A673 (cell line): Measurements from ENCODE around the gene PARP11. TPM values are rescaled to one million over a fixed set of nuclear protein-coding genes. Genes with fewer than 3 reads are reported as not detected.

Experiments
- BruUV-seq: library from RNA; stranded (reverse); fragments of 400-500 nt; replicated peaks from 2 replicates; lab custom pipeline; 2021; lab: Mats Ljungman, UMichigan
- CTCF ChIA-PET: fragments of 300-600 bp; sonication (Branson Sonifier 250); formaldehyde crosslinking; loops from one replicate; lab custom pipeline; 2022; ENCODE audit warnings: antibody characterized with exemption; lab: Charles Lee
- POLR2A ChIA-PET: fragments of 300-600 bp; sonication (Branson Sonifier 250); formaldehyde crosslinking; loops from one replicate; lab custom pipeline; 2022; ENCODE audit warnings: antibody characterized with exemption; ENCODE audit not compliant: low non-redundant PET; lab: Charles Lee
- DNase-seq: peaks from one replicate; pipeline ENCODE4 v3.0.0-alpha.2; 2015; ENCODE audit warnings: low spot score
- H3K27ac ChIP-seq: fragments of 200-600 bp; sonication (generic); 2 replicates; pipeline ENCODE4 v1.5.1; 2016; ENCODE audit warnings: mixed run types, low read depth, mild to moderate bottlenecking, mixed read lengths, antibody characterized with exemption, low read length; ENCODE audit not compliant: poor library complexity, severe bottlenecking
- H3K27me3 ChIP-seq: fragments of 200-600 bp; sonication (generic); replicated peaks from 2 replicates; pipeline ENCODE4 v1.6.1; 2017; ENCODE audit warnings: mixed run types, low read depth, mild to moderate bottlenecking, mixed read lengths, antibody characterized with exemption, low read length; ENCODE audit not compliant: insufficient read depth, poor library complexity
- H3K36me3 ChIP-seq: fragments of 200-600 bp; sonication (generic); 2 replicates; pipeline ENCODE4 v1.6.1; 2016; ENCODE audit warnings: mixed run types, mild to moderate bottlenecking, mixed read lengths, antibody characterized with exemption, low read length; ENCODE audit not compliant: insufficient read depth, poor library complexity, severe bottlenecking
- H3K4me1 ChIP-seq: fragments of 200-600 bp; sonication (generic); 2 replicates; pipeline ENCODE4 v1.6.1; 2017; ENCODE audit warnings: mixed run types, mild to moderate bottlenecking, mixed read lengths, antibody characterized with exemption, low read length; ENCODE audit not compliant: insufficient read depth, poor library complexity, severe bottlenecking
- H3K4me3 ChIP-seq: fragments of 200-600 bp; sonication (generic); 2 replicates; pipeline ENCODE4 v1.5.1; 2016; ENCODE audit warnings: low read depth, mixed run types, mild to moderate bottlenecking, mixed read lengths, low read length; ENCODE audit not compliant: poor library complexity, severe bottlenecking
- H3K9me3 ChIP-seq: fragments of 200-600 bp; sonication (generic); 2 replicates; pipeline ENCODE4 v1.6.1; 2016; ENCODE audit warnings: mixed run types, low read depth, mild to moderate bottlenecking, mixed read lengths, antibody characterized with exemption, low read length; ENCODE audit not compliant: poor library complexity, severe bottlenecking
- EZH2 ChIP-seq: fragments of 200-600 bp; sonication (generic); IDR thresholded peaks from 2 replicates; pipeline ENCODE4 v1.6.1; 2017; ENCODE audit warnings: borderline replicate concordance, low read depth, mild to moderate bottlenecking, mixed read lengths, antibody characterized with exemption, low read length; ENCODE audit not compliant: poor library complexity, severe bottlenecking
- intact Hi-C: fragments of 100-400 bp; cut with micrococcal nuclease; formaldehyde crosslinking; loops from one replicate; pipeline ENCODE4 v1.10.0; 2022; ENCODE audit not compliant: unreplicated experiment
- total RNA-seq: library from RNA; stranded (reverse); gene quantifications from 2 replicates; pipeline ENCODE4 v1.2.3, GENCODE V29; 2021
- TF ChIP-seq, protein P1 (sequence below): fragments of 300-800, 200-600 bp; sonication (generic); conservative IDR thresholded peaks from 2 replicates; pipeline ENCODE4 v1.5.1; 2017; ENCODE audit warnings: low read depth, mild to moderate bottlenecking, antibody characterized with exemption, low read length, moderate library complexity, mixed read lengths

The PARP11 gene
- total RNA-seq, 1 experiment from 2014 or later = 7.7 TPM

DNA sequence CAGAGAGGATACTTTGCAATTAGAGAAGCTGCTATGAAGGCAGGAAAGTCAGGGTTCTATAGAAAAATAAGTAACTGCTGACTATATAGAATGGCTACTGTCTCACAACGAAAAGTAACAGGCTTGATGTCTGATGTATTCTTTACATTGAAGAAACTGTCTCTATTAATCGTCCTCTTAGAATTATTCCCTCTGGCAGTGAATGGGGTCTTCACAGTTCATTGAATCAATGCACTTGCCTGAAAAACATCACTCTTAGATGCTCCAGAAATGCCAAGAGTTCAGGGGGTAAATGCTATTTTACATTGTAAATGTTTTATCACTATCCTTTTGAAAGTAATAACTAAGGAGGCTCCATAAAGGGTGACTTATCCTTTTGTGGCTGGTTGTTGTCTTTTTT, 82.6 kb downstream of the PARP11 start:
- Histone ChIP-seq H3K27ac (no peak overlapping the region), H3K4me1 (no peaks in the 10 kb centered on the region), H3K4me3 (no peak overlapping the region), H3K9me3 (no peaks in the 10 kb centered on the region), H3K36me3 (no peaks in the 10 kb centered on the region), H3K27me3 (no peaks in the 10 kb centered on the region)
- intact Hi-C loops = no loop called here
- ChIA-PET POLR2A (no interaction called here), CTCF (no interaction called here)
- TF ChIP-seq, protein P1, sequence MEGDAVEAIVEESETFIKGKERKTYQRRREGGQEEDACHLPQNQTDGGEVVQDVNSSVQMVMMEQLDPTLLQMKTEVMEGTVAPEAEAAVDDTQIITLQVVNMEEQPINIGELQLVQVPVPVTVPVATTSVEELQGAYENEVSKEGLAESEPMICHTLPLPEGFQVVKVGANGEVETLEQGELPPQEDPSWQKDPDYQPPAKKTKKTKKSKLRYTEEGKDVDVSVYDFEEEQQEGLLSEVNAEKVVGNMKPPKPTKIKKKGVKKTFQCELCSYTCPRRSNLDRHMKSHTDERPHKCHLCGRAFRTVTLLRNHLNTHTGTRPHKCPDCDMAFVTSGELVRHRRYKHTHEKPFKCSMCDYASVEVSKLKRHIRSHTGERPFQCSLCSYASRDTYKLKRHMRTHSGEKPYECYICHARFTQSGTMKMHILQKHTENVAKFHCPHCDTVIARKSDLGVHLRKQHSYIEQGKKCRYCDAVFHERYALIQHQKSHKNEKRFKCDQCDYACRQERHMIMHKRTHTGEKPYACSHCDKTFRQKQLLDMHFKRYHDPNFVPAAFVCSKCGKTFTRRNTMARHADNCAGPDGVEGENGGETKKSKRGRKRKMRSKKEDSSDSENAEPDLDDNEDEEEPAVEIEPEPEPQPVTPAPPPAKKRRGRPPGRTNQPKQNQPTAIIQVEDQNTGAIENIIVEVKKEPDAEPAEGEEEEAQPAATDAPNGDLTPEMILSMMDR = no peak
- no peak for TF ChIP-seq EZH2
- no peak for DNase-seq
- BruUV-seq = no TSS peak

DNA sequence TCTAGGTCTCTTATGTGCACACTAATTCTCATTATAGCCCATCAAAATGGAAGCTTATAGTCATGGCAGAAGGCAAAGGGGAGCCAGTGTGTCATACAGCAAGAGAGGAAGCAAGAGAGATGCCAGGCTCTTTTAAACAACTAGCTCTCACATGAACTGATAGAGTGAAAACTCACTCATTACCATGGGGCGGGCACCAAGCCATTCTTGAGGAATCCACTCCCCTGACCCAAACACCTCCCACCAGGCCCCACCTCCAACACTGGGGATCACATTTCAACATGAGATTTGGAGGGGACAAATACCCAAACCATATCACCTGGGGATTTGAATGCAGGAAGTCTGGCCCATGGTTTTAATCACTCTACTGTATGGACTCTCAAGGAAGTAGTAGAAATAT, 83.4 kb downstream of the PARP11 start:
- CTCF ChIA-PET = no interaction called here
- intact Hi-C loops = no loop called here
- POLR2A ChIA-PET = no interaction called here
- BruUV-seq = no TSS peak
- H3K9me3 ChIP-seq = no peaks in the 10 kb centered on the region
- no peaks in the 10 kb centered on the region for H3K36me3 ChIP-seq
- H3K27ac ChIP-seq = no peak overlapping the region
- no peaks in the 10 kb centered on the region for H3K4me1 ChIP-seq
- TF ChIP-seq, protein P1 = no peak
- no peak for TF ChIP-seq EZH2
- H3K4me3 ChIP-seq = no peak overlapping the region
- no peak for DNase-seq
- H3K27me3 ChIP-seq = no peaks in the 10 kb centered on the region

DNA sequence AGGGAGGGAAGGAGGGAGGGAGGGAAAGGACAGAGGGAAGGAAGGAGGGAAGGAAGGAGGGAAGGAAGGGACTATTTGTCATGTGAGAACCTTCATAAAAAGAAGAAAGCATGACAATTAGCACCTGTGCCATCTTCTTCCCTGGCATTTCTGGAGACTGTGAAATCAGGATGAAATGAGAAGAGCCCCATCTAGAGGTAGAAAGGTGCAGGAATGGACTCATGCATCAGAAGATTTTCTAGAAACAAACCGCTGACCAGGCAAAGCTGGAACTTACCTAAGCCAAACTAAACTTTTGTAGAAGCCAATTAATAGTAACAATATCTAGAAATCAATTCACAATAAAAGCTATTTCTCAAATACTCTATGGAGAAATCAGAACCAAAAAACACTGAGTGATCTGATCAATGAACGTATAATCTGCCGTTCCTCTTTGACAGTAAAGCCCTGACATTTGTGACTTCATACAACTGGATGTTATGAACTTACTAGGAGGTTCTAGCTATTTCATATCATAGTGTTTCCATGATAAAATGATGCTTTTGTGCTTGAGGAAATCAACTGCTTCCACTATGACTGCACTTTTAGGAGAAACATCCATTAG, 95.9 kb downstream of the PARP11 start:
- H3K4me1 ChIP-seq = no peaks in the 10 kb centered on the region
- H3K36me3 ChIP-seq = no peaks in the 10 kb centered on the region
- peaks cover 13% of the 10 kb centered on the region for H3K27me3 ChIP-seq
- no peaks in the 10 kb centered on the region for H3K9me3 ChIP-seq
- no peak overlapping the region for H3K4me3 ChIP-seq
- intact Hi-C loops = loop anchor here (2.0 kb wide), 2 partner anchors 119 to 477 kb away; no protein-coding TSS in a partner anchor
- CTCF ChIA-PET = interaction anchor here (0.6 kb wide), 1 partner anchor 477 kb away, joined by 4 read pairs; no protein-coding TSS in a partner anchor
- no peak overlapping the region for H3K27ac ChIP-seq
- peak; percentile 47 for DNase-seq
- no TSS peak for BruUV-seq
- POLR2A ChIA-PET = no interaction called here
- no peak for TF ChIP-seq EZH2
- TF ChIP-seq, protein P1 = peak; percentile 74
